Mammary epithelial cell (primary cell): ENCODE measurements around the gene RIMOC1.

ENCODE experiments used
- EZH2 ChIP-seq: IDR thresholded peaks from 2 replicates; pipeline ENCODE4 v1.6.1; 2012; ENCODE audit warnings: low read length, inconsistent platforms, borderline replicate concordance
- TF ChIP-seq, protein P1 (sequence below), 2 donors: IDR thresholded peaks in 1 of 2; conservative IDR thresholded peaks in 1 of 2; 2 replicates each; pipeline ENCODE4 v1.5.1; 2011 to 2012; ENCODE audit warnings: inconsistent platforms in 2 of 2, low read length in 2 of 2, mild to moderate bottlenecking in 2 of 2, control low read depth in 1 of 2, low read depth in 1 of 2; ENCODE audit not compliant: insufficient read depth in 1 of 2; ENCODE audit errors: extremely low read depth in 1 of 2

DNA sequence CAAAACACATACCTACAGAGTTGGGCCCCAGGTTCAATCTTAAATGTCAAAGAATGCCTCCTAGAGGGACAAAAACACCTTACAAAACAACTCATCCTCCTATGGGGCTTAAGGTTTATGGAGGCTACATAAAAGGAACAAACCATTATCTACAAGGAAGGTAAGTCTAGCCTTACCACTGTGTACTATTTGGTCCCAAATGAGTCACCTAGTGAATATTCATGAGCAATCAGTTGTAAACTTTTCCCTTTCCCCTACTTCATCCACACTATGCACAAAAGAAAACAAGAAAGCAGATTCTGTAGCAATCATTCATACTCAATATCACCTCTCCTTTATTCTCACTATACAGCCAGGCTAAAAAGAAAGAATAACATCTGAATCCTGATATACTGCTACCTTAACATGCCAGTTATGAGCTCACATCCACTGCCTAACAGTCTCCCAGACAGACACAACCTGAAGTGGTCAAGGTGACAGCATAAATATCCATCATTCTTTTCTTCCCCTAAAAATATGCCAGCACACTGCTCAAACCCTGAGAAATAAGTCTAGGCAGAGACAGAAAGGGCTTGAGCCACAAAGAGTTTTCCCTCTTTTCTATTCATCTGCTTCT lies 40.2 kb upstream of the RIMOC1 start:
- TF ChIP-seq, protein P1, sequence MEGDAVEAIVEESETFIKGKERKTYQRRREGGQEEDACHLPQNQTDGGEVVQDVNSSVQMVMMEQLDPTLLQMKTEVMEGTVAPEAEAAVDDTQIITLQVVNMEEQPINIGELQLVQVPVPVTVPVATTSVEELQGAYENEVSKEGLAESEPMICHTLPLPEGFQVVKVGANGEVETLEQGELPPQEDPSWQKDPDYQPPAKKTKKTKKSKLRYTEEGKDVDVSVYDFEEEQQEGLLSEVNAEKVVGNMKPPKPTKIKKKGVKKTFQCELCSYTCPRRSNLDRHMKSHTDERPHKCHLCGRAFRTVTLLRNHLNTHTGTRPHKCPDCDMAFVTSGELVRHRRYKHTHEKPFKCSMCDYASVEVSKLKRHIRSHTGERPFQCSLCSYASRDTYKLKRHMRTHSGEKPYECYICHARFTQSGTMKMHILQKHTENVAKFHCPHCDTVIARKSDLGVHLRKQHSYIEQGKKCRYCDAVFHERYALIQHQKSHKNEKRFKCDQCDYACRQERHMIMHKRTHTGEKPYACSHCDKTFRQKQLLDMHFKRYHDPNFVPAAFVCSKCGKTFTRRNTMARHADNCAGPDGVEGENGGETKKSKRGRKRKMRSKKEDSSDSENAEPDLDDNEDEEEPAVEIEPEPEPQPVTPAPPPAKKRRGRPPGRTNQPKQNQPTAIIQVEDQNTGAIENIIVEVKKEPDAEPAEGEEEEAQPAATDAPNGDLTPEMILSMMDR (conservative IDR thresholded peaks at IDR 0.05 in 1 of 2, IDR thresholded peaks at IDR 0.05 in 1 of 2; ENCODE audit: extremely low read depth in 1 of 2, insufficient read depth in 1 of 2, low read depth in 1 of 2, low read length in 2 of 2): no peak
- TF ChIP-seq EZH2: no peak
